Superior temporal gyrus (tissue), 1 donor: Measurements from ENCODE around the gene APH1B.

Source experiments
- DNase-seq: peaks from one replicate; pipeline ENCODE4 v3.0.0-alpha.2; 2016; ENCODE audit errors: extremely low spot score

Gene APH1B

DNA sequence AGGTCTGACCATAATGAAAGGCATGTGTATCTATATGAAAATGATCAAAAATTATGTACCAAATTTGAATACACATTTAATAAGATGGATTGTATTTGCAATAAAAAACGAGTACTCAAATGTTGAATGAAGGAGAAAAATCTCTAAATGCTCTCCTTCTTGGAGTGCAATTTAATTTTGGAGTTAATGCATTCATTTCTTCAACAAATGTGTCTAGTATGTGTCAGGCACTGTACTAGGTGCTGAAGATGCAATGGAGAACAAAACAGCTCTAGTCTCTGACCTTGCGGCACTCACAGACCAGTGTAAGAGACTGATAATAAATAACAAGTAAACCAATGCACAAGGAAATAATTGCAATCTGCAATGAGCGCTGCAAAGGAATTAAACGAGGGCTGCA, 75.4 kb downstream of the APH1B start:
- DNase-seq: no peak

DNA sequence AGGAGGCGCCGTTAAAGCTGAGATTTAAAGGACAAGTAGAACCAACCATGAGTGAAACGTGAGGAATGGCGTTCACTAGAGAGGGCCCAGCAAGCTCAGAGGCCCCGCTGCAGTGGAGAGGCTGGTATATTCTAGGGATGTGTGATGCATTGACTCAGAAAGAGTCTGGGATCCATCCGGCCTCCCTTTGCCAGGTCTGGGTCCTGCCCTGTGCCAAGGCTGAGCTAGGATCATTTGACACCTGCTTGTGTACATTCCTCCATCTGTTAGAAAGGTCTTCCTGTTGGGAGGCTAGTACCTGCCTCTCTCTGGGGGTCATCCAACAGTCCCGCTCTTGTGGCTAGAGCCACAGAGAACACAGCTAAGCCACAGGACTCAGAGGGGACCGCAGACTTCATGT, 75.9 kb downstream of the APH1B start:
- no peak for DNase-seq

DNA sequence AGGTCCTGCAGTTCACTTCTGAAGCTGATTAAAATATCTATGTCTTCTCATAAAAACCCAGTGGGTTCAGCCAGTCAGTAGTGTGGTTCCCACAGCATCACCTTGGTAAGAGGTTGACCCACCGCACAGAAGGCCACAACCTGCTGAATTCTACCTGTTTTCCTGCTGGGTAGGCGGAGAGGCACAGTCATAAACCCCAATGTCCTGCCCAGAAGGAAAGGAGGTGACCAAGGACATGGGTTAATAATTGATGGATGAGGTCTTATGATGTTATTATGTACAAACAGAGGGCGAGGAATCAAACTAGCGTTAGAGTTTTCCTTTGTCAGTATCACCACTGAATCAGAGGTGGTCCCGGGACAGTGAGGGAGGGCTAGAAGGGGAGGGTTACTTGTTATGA, 76.5 kb downstream of the APH1B start:
- DNase-seq: no peak

DNA sequence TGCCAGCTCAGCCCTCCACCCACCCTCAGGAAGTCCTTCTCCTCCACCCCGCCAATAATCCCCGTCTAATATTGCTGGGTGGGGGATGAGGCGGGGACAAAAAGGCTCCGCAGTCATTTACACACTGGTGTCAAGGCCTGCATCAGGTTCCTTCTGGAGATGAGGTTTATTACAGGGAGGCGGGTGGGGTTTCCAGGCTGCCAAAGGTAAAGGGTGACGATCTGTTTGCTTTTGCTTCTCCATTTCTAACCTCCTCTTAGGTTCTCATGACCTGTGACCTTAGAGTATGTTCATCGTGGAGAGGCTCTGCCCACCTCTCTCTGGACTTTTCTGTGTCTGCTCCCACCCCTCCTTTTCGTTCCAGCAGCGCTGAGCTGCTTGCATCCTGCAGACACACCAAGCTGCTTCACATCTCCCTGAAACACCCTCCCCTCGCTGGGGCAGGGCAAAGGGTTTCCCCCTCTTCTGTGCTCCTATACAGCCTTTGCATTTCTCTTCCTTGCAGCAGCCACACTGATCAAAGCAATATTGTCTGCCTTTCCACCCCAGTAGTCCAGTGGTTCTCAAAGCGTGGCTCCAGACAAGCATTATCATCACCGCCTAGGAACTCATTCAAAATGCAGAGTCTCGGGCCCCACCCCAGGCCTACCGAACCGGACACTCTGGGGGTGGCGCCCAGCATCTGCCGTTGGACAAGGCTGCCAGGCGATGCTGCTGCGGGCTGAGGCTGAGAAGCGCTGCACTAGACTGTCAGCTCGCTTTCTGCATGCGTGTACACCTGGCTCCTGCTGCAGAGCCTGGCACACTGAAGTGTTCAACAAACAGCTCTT, 77.6 kb downstream of the APH1B start:
- no peak for DNase-seq

DNA sequence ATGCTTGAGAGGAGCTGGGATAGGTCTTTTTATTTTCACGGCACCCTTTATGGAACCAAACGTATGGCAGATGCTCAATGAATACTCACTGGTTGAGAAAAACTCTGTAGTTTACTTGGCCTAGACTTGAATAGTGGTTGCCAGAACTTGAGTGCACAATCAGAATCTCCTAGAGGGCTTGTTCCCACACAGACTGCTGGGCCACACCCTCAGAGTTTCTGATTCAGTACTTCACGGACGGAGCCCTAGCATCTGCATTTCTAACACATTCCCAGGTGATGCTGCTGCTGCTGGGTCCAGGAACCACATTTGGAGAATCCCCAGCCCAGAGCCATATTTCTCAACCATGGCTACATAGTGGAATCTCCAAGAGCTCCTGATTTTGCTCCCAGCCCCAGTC, 79.7 kb downstream of the APH1B start:
- DNase-seq: no peak

DNA sequence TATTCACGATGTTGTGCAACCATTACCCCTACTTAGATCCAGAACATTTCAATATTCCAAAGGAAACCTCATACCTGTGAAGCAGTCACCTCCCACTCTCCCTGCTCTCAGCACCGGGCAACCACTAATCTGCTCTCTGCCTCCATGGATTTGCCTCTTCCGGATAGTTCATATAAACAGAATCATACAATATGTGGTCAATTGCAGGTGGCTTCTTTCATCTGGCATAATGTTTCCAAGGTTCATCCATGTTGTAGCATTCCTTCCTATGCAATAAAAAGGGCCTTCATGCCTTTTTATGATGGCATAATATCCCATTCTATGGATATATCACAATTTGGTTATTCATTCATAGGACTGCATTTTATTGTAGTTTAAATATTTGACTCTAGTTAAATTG, 80.3 kb downstream of the APH1B start:
- DNase-seq: no peak

DNA sequence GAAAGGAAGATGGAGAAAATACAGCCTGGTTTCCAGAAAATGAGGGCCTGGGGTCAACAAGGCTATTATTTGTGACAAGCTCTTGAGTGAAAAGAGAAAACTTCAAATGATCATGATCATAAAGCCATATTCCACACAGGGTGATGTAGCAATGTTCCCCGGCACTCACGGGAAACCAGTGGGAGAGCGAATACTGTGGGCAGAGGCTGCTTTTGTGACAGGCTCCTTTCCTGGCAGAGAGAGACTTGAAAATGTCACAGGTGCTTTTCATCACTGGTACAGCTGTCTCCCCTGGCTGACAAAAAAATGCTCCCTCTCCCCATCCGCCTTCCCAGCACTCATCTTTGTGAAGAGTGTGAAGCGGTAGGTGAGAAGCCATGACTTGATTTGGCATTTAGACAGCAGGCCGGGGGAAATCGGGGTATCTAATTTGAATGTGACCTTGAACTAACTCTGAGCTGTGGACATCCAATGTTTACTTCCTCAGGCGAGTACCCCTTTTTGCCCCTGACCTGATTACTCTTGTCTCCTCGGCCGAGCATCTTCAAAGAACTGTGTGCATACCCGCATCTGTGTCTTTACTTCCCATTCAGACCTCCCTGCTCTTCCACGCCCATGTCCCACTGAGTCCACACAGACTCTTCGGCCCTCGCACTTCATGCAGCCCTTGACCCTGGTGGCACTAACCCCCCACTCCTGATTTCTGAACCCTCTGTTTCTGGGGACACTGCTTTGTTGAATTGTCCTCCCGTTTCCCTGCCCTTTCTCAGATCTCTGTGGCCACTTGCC, 81.0 kb downstream of the APH1B start:
- no peak for DNase-seq
